GM12864 (cell line): ENCODE results near the gene CHERP.

ENCODE experiments used
- DNase-seq: peaks from one replicate; pipeline ENCODE4 v3.0.0-alpha.2; 2011; ENCODE audit warnings: low read depth
- H3K4me3 ChIP-seq: 2 replicates; pipeline ENCODE4 v1.5.1; 2011; ENCODE audit warnings: mild to moderate bottlenecking, low read depth, low read length, control low read depth
- TF ChIP-seq, protein P1 (sequence below): IDR thresholded peaks from 2 replicates; pipeline ENCODE4 v1.5.1; 2011; ENCODE audit warnings: low read depth, mild to moderate bottlenecking, moderate library complexity, low read length, control low read depth, inconsistent platforms; ENCODE audit errors: missing control alignments

The CHERP gene

DNA sequence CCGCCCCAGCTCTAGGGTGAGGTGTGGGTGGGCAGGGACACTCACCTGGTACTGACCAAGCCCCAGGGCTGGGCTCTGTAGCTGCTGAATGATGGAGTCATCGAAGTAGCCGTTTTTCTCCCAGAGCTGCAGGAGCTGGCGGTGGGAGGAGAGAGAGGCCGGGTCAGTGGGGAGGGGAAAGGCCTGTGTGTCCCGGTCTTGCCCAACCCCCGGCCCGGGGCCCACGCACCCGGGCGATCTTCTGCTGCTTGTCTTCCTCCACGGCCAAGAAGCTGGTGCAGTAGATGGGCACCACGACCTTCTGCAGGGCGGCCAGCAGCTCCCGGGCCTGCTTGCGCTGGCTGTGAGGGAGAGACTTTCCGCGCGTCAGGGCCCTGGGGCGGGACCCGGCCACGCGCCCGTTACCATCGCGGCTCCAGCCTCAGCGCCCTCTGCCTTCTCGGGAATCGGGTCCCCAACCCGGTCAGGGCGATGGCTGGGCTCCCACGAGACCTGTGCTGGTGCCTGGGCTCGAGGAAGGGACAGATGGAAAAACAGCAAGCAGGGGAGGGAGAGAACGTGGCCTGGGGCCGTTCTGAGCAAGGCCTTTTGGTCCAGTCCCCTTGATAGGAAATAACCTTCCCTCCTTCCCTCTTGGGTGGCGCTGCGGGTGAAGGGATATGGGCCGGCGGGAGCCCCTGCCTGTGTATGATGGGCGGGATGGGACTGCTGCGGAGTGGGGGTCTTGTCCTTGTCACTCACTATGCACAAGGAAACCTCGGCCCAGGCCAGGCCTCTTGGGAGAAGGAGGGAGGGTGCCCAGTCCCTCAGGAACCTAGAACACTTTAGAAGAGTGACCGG, 11.5 kb downstream of the CHERP start:
- TF ChIP-seq, protein P1, sequence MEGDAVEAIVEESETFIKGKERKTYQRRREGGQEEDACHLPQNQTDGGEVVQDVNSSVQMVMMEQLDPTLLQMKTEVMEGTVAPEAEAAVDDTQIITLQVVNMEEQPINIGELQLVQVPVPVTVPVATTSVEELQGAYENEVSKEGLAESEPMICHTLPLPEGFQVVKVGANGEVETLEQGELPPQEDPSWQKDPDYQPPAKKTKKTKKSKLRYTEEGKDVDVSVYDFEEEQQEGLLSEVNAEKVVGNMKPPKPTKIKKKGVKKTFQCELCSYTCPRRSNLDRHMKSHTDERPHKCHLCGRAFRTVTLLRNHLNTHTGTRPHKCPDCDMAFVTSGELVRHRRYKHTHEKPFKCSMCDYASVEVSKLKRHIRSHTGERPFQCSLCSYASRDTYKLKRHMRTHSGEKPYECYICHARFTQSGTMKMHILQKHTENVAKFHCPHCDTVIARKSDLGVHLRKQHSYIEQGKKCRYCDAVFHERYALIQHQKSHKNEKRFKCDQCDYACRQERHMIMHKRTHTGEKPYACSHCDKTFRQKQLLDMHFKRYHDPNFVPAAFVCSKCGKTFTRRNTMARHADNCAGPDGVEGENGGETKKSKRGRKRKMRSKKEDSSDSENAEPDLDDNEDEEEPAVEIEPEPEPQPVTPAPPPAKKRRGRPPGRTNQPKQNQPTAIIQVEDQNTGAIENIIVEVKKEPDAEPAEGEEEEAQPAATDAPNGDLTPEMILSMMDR, result no peak
- no peak for DNase-seq
- no peak overlapping the region for H3K4me3 ChIP-seq

DNA sequence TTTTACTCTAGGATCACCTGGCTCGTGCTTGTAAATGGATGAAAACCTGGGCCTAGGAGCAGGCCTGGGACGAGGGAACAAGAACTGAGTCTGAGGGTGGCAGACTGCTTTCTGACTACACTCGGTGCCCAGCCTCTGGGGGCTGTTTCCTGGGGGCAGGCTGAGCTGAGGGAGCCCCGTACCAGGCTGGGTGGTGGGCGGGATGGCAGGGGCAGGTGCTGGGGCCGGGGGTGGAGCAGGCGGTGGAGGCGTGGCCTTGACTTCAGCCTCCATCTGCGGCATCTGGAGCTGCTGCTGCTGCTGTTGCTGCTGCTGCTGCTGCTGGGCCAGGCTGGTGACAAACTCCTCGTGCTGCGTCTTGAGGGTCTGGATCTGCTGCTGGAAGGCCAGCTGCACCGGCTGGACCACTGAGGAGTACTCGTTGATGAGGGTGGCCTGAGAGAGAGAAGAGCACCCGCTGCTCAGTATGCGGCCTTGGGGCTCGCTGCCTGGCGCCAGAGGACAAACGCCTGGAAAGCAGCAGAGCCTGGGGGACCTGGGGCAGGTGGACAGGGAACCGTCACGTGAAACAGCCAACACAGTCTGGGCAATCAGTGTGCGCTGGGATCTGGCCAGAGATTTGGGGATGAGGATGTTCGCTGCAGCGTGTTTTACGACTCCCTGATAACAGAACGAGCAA, 12.6 kb downstream of the CHERP start:
- DNase-seq, result no peak
- TF ChIP-seq, protein P1, result no peak
- no peak overlapping the region for H3K4me3 ChIP-seq

DNA sequence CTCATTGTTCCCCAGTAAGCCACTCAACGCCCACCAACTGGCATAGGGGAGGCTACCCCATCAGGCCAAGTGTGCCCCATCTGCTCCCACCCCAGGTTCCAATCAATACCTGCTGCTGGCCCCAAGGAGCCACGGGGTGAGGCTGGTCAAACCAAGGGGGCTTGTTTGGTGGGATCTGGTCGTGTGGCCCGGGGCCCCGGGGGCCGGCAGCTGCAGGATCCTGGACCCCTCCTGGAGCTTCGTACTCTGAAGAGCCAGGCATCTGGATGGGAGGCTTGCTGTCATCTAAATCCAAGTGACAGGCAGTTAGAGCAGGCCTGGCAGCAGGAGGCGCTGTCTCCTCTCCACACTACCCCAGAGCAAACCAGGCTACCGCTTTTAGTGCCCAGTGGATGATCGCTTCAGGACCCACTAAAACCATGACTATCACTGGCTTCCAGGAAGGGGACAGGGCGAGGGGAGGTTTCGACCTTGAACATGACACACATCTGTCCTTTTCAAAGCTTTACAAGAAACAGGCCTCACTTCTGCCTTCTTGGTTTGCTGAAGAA, 14.2 kb downstream of the CHERP start:
- no peak for DNase-seq
- TF ChIP-seq, protein P1, result peak; percentile 74

DNA sequence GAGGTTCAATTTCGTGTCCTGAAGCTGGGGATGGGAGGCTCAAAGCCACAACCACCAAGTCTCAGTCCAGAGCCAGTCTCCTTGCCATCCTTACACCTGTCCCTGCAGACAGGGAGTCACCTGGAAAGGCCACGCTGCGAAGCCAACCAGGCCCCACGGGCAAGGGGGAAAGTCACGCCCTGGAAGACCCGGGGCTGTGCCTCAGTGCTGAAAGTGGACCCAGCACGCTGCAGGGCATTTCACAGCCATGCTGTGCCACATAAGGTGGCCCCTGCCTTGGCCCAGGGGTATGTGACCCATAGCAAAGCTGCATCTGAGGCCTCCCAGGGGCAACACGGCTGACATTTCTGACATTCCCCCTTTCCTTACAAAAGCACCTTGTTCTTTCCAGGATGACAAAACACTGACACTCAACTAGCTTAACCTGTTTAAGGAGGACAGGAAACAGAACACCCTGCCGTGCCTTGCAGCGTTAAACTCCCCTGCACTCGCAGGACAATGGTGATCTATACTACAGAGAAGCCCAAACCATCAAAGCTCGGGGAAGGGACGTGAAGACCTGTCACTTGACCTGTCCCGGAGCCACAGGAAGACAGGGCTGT, 14.8 kb downstream of the CHERP start:
- DNase-seq, result no peak
- no peak overlapping the region for H3K4me3 ChIP-seq
- TF ChIP-seq, protein P1, result no peak

More for the DNA sequence above, 14.2 kb downstream of the CHERP start:
- no peak overlapping the region for H3K4me3 ChIP-seq

DNA sequence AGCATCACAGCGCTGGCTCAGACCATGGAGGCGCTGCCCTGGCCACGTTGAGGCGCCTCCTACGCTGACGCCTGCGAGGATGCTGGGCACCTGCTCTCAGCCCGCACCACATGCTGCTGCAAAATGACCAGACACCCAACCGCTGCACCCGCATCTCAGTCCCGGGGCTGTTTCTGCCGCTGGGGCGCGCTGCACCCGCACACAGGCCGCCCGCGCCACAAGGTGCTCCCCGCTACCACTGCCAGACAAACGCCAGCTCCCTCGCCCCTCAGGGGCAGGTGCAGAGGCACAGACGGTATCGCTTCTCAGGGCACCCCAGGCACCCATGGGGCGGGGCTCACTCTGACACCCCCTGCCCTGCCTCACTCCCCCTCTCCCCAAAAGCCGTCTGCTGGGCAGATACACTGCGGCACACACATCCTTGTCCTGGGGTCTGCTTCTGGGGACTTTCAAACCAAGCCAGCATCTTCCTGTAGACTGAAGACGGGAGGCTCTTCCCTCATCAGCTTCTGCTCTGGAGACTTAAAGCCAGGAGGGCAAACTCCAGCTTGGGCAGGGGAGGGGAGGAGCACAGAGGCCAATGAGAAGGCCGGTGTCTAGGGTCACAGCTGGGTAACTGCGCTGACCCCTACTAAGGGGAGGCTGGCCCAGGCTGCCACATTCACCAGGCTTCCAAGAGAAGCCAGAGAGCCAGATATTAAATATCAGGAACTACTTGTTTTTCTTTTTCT, 16.3 kb downstream of the CHERP start:
- TF ChIP-seq, protein P1, result no peak
- DNase-seq, result no peak
- no peak overlapping the region for H3K4me3 ChIP-seq

DNA sequence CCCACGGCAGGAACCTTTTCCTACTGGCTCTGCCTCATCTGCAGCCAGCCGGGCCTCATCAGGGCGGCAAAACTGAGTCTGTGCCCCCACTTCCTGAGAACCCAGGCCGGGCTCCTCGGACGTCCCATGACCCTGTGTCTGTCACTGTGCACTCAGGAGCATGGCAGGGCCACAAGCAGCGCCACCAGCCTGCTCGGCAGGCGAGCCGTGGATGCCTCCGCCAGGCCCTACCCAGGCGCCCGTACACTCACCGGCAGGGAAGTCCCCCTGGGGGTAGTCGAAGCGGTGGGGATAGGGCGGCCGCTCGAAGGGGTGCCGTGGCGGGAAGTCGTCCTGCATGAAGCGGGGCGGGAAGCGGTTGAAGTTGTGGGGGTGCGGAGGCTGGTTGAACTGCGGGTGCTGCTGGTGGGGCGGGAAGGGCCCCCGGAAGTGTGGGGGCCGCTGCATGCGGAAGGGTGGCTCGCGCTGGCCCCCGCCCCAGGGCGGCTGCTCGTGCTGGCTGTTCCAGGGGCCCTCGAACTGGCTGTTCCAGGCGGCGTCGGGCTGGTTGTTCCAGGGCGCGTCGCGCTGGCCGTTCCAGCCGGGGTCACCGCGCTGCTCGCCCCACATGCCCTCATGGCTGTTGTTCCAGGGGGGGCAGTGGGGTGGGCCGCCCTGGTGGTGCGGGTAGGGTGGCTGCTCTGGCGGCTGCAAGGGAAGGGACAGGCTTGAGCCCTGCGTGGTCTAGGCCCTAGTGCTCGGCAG, 17.1 kb downstream of the CHERP start:
- TF ChIP-seq, protein P1, result no peak
- no peak overlapping the region for H3K4me3 ChIP-seq
- no peak for DNase-seq
